ENCODE data around the gene APOL4.
"Not testable (repeated sequence)": the region's sequence is repeated elsewhere in the genome, so short reads cannot be mapped to it uniquely, and the experiment has no call there.

Gene APOL4

DNA sequence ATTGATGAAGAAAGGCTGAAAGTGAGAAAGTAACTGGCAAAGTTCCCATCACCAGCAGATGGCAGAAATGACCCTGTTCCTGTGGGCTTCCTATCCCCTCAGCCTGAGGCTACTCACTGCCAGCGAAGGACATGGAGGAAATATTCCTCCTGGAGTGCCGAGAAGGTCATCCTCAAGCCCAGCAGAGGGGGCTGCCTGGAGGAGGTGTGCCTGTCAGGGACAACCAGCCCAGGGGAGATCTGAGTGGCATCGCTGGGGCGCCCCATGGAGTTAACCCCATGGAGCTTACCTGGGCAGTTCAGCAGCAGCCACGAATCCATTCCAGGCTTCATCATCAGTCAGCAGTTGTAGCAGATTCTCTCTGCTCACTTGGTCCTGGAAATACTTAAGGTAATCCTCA, 29.4 kb upstream of the APOL4 start:
- DNase-seq: not testable (repeated sequence)

- not testable (repeated sequence) for DNase-seq
Observed at GRCh38 chr22:36229649-36230048, 28.0 kb upstream of the APOL4 start.

GRCh38 chr22:36228944-36229343, 27.3 kb upstream of the APOL4 start:
- no peak for DNase-seq

DNA sequence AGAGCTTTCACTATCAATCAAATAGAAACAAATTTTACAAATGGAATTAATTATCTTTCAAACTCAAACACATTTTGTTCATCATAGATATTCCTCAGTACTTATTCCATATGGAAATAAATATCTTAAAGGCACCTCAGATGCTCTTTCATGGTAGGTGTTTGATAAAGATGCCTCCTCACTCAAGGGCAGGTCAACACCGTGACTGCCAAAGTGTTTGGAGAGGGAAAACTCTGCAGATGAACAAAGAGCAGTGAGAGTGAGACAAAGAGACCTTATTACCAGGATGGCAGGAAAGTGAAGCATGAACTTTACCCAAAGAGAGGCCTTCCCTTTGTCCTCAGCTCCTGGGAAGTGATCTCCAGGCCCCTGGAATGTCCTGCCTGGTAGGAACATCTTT, 26.8 kb upstream of the APOL4 start:
- DNase-seq: peak; percentile 11

- DNase-seq: no peak
Observed at GRCh38 chr22:36227806-36228205, 26.2 kb upstream of the APOL4 start.

- DNase-seq: peak; percentile 50
Observed at GRCh38 chr22:36227396-36227795, 25.8 kb upstream of the APOL4 start.

- peak; percentile 74 for DNase-seq
Observed at GRCh38 chr22:36226189-36226588, 24.6 kb upstream of the APOL4 start.

DNA sequence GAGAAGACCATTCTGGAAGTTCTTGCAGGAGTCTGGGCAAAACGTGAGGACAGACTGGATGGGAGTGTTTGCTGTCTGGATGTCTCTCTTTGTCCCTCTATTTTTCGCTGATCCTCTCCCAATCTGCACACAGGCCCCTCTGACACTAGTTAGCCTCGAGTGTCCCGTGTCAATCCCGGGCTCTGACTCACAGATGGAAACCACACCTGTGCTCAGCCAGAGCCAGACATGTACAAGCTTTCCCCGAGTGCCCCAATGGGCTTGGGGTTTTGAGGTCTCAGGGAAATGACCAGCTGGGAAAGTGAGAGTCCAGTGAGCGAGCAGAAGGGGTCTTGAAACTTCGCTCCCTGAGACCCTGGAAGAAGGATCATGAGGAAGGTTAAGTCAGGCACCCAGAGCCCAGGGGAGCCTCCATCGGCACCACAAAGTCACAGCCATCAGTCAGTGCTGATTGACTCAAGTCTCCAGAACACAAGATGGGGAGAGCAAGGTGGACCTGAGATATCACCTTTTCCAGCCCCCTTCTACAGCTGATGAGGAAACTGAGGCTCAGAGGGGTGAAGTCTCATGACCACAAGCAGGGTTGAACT, 23.8 kb upstream of the APOL4 start:
- no peak for DNase-seq

GRCh38 chr22:36224245-36224644, 22.6 kb upstream of the APOL4 start:
- DNase-seq: no peak

DNA sequence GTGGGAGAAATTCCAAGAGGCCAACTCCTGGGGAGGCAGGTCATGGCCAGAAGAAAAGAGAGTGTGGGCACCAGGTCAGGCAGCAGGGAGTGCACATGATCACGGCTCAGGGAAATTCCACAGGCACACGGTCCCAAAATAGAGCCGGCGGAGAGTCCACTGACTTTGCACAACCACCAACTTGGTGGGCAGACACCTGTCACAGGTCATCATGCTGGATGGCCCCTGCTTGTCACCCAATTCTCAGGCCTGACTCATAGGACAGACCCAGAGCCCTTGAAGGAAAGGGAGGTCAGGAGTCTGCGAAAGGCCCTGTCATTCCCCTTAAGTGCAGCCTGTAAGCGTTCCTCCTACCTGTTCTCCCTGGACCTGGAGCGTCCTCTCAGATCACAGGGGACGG, 21.9 kb upstream of the APOL4 start:
- no peak for DNase-seq

DNA sequence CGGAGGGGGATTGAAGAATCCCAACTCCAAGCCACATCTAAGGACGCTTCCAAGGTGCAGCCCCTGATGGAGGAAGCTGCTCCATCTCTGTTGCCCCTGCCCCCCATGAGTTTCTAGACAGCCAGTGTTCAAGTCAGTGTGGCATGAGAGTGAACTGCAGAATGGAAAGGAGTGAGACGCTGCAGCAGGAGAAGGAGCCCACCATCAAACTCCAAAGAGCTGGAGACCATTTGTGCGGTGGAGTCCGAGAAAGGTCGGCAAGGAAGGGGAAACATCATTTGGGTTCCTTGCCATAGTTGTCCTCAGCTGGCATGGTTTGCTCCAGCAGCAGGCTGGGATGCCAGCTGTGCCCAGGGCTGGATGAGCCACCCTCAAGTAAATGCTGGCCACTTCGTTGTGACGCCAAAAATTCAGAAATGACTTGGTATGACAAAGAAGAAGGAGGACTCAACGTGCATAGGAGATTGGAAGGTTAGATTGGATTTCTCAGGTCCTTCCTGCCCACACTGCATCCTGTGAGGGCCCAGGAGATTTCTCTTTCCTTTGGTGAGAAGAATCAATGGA, 21.4 kb upstream of the APOL4 start:
- no peak for DNase-seq

DNA sequence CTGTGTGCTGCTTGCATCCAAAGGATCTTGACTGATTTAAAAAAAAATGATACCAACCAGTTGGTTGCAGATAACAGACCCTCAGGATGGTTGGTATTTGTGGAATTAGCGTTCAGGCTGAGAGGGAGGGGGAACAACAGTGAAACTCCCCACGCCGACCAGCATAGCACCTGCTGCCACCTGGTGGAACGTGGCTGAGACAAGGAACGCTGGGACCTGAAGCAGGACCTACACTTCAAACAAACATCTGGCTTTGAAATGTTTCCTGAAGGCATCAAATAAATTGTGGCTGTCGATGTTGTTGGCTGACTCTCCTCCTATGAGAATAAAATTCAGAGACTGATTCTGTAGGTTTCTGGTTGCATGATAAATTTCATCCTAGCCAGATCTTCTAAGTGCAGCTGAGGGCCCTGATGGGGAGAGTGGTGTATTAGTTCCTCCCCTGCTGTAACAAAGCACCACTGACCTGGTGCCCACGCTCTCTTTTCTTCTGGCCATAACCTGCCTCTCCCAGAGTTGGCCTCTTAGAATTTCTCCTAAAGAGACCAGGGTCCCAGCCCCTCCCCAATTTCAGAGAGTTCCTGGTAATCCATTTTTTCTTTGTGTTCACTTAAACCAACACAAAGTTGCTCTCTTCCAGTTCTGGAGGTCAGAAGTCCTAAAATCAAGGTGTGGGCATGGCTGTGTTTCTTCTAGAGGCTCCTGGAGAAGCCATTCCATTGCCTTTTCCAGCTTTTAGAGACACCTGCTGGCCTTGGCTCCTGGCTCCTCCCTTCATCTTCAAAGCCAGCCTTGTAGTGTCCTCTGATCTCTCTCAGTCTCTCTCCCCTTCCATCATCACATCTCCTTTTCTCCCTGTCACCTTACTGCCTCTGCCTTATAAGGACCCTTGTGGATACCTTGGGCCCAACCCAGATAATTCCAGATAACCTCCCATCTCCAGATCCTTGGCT, 20.5 kb upstream of the APOL4 start:
- DNase-seq: peak; percentile 70

- DNase-seq: peak; percentile 59
Observed at GRCh38 chr22:36220451-36220921, 18.9 kb upstream of the APOL4 start.

- no peak for DNase-seq
Observed at GRCh38 chr22:36218648-36219193, 17.1 kb upstream of the APOL4 start.

- DNase-seq: no peak
Observed at GRCh38 chr22:36215981-36216380, 14.4 kb upstream of the APOL4 start.

- DNase-seq: no peak
Observed at GRCh38 chr22:36213586-36213985, 12.0 kb upstream of the APOL4 start.

- no peak for DNase-seq
Observed at GRCh38 chr22:36212901-36213300, 11.3 kb upstream of the APOL4 start.

DNA sequence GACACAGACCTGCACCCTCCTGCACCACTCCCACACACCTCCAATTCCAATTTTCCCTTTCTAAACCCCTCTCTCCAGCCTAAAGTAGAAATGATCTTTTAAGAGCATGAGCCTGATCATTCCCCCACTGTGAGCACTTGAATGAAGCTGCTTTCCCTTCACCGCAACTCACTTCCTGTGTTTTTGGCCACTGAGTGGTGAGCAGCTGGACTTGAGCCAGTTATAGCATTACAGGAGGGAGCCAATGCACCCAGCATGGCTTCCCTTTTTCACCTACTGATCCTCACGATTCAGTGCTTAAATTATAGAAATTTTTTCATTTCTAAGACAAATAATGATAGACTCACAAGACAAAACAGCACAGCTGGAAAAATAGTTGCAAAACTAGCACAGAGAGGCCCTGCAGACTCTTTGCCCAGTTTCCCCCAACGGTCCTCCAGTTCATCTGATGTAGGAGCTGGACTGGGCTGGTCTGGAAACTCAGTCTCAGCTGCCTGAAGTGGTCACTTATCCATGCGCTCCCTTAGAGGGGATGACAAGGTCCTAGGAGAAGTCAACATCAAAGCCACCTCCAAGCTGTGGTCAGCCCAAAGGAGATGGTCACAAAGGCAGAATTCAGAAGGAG, 9.7 kb upstream of the APOL4 start:
- peak; percentile 13 for DNase-seq

DNA sequence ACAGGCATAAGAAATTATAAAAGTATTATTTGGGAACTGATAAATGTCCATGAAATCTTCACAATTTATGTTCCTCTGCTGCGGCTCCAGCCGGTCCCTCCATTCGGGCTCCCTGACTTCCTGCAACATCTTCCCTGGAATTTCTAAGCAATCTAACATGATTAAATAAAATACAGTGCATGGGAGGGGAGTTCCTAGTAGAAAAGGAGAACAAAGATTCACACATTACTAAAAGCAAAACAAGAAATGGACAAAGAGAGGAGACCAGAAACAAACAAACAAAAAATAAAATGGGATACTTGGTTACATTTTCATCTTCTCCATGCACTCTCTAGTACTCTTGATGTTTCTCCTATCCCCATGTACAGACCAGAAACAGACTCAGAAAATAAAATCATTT, 8.6 kb upstream of the APOL4 start:
- DNase-seq: no peak

GRCh38 chr22:36209488-36209908, 7.9 kb upstream of the APOL4 start:
- DNase-seq: not testable (repeated sequence)

DNA sequence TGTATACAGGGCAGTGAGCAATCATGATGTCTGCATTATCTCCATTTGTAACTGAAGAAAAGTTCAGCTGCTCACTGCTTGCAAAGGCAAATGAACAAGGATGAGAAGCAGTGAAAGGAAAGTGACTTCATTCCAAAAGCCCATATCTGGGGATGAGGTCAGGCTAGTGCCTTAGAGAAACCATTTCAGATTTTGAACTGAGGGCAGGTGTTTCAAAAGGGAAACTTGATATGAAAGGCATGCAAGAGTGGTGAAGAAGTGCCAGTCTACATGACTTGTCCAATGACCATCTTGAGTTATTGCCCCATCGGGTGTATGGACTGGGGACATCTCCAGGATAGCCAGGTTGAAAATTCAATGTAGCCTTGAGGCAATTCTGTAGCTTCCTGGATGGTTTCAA, 7.3 kb upstream of the APOL4 start:
- DNase-seq: no peak

- no peak for DNase-seq
Observed at GRCh38 chr22:36208162-36208765, 6.7 kb upstream of the APOL4 start.

DNA sequence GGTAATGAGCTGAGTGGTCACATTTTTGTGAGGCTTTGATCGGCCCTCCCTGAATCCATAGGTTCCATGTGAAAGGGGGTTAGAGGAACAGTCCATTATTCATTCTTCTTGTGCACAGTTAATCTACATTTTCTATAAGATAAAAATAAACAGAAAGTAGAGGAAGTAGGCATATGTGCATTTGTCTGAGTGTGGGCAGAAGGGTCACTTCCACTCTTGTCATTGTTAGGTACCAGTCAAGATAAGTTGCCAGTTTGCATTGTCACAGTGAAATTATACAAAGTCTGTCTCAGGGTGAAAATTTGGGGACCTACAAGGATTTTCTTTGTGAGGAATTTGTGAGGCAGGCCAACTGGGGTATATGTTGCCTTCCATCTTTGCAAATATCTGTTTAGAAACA, 4.6 kb upstream of the APOL4 start:
- DNase-seq: no peak

Measured in NCI-H510A treated with DMSO at 0.1 percent for 48 hours (cell line).